CD4-positive, CD25-positive, alpha-beta regulatory T cell (primary cell): ENCODE results near the gene PERP. TPM values are rescaled to one million over a fixed set of nuclear protein-coding genes. Genes with fewer than 3 reads are reported as not detected.
"Not testable (repeated sequence)": the region's sequence is repeated elsewhere in the genome, so short reads cannot be mapped to it uniquely, and the experiment has no call there.

ENCODE experiments used
- ATAC-seq, 2 donors: fragments of 150-1000 bp; cut with Tn5 transposase; one replicate each; pipeline ENCODE4 v1.10.0; 2021; ENCODE audit warnings: low read depth in 2 of 2, moderate number of reproducible peaks in 2 of 2, moderate library complexity in 1 of 2
- DNase-seq, 3 donors: peaks; one replicate each; pipeline versions ENCODE4 v3.0.0 to v3.0.0-alpha.2; 2012 to 2022; ENCODE audit warnings: mixed read lengths in 1 of 3
- H3K27ac ChIP-seq: one replicate; pipeline ENCODE4 v1.7.0; 2013; ENCODE audit warnings: mild to moderate bottlenecking, low read length; ENCODE audit not compliant: insufficient read depth, poor library complexity, severe bottlenecking
- H3K27me3 ChIP-seq: one replicate; pipeline ENCODE4 v1.7.0; 2013; ENCODE audit warnings: low read length; ENCODE audit not compliant: control insufficient read depth, insufficient read depth
- H3K36me3 ChIP-seq: one replicate; pipeline ENCODE4 v1.7.0; 2013; ENCODE audit warnings: mild to moderate bottlenecking, low read length, moderate library complexity; ENCODE audit not compliant: control insufficient read depth, insufficient read depth
- H3K4me1 ChIP-seq: 2 replicates; pipeline ENCODE4 v1.7.0; 2013; ENCODE audit warnings: mild to moderate bottlenecking, low read length; ENCODE audit not compliant: insufficient read depth, control insufficient read depth, poor library complexity, severe bottlenecking
- H3K4me3 ChIP-seq: one replicate; pipeline ENCODE4 v1.7.0; 2013; ENCODE audit warnings: low read depth, mild to moderate bottlenecking, low read length, moderate library complexity
- H3K9me3 ChIP-seq, 2 experiments: 1 replicate in 1 of 2; 2 replicates in 1 of 2; pipeline ENCODE4 v1.7.0; 2013; ENCODE audit warnings: low read length in 2 of 2, mild to moderate bottlenecking in 1 of 2, moderate library complexity in 1 of 2; ENCODE audit not compliant: control insufficient read depth in 2 of 2
- H3K27ac Mint-ChIP-seq, 3 donors: one replicate each; pipeline ENCODE4 v1.8.0; 2020 to 2022; ENCODE audit warnings: mild to moderate bottlenecking in 3 of 3, mixed read lengths in 3 of 3, moderate library complexity in 2 of 3
- H3K27me3 Mint-ChIP-seq: one replicate; pipeline ENCODE4 v1.8.0; 2022; ENCODE audit warnings: mild to moderate bottlenecking, mixed read lengths
- H3K36me3 Mint-ChIP-seq: one replicate; pipeline ENCODE4 v1.8.0; 2020; ENCODE audit warnings: mixed read lengths
- H3K4me1 Mint-ChIP-seq, 4 donors: one replicate each; pipeline ENCODE4 v1.8.0; 2020 to 2022; ENCODE audit warnings: mixed read lengths in 4 of 4, mild to moderate bottlenecking in 1 of 4
- H3K4me3 Mint-ChIP-seq, 4 donors: one replicate each; pipeline ENCODE4 v1.8.0; 2020 to 2022; ENCODE audit warnings: mild to moderate bottlenecking in 4 of 4, mixed read lengths in 4 of 4, moderate library complexity in 3 of 4
- H3K9me3 Mint-ChIP-seq, 7 donors: one replicate each; pipeline ENCODE4 v1.8.0; 2020 to 2022; ENCODE audit warnings: mixed read lengths in 7 of 7, mild to moderate bottlenecking in 3 of 7, moderate library complexity in 2 of 7
- polyA plus RNA-seq, 4 donors: library from polyadenylated mRNA; unstranded; fragments of 300-500 nt; fragmentation: Illumina TruSeq; gene quantifications; one replicate each; pipeline ENCODE4 v1.2.3, GENCODE V29; 2021
- total RNA-seq: library from RNA; stranded (reverse); gene quantifications from one replicate; pipeline ENCODE4 v1.2.3, GENCODE V29; 2022

Gene PERP
- total and polyA plus RNA-seq, 5 donors from 2014 or later, result 2.3 to 12.4 (median 5.6) TPM

DNA sequence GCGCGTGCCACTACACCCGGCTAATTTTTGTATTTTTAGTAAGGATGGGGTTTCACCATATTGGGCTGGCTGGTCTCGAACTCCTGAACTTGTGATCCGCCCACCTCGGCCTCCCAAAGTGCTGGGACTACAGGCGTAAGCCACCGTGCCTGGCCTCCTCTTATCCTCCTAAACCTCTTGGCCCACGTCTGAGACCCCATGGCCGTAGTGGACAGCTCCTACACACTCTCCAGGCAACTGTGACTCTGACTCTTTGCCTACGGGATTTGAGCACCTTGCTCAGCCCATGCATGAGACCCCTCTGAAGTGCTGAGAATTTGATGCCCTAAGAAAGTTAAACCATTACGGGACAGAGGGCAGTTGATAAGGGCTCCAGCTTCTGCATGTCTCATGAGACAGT is 25.0 kb downstream of the PERP start:
- peaks cover 0 to 3% (median 0%) of the 10 kb centered on the region in 7 donors for H3K9me3 Mint-ChIP-seq
- H3K27ac Mint-ChIP-seq, result no peak overlapping the region
- DNase-seq, result no peak
- Histone ChIP-seq H3K4me1 (no peaks in the 10 kb centered on the region), H3K27ac (no peak overlapping the region), H3K27me3 (no peaks in the 10 kb centered on the region), H3K4me3 (no peak overlapping the region), H3K36me3 (no peaks in the 10 kb centered on the region), H3K9me3 (no peaks in the 10 kb centered on the region)
- ATAC-seq, result no peak
- H3K27me3 Mint-ChIP-seq, result peaks cover 36% of the 10 kb centered on the region
- no peak overlapping the region for H3K4me3 Mint-ChIP-seq
- no peaks in the 10 kb centered on the region for H3K4me1 Mint-ChIP-seq
- no peaks in the 10 kb centered on the region for H3K36me3 Mint-ChIP-seq

DNA sequence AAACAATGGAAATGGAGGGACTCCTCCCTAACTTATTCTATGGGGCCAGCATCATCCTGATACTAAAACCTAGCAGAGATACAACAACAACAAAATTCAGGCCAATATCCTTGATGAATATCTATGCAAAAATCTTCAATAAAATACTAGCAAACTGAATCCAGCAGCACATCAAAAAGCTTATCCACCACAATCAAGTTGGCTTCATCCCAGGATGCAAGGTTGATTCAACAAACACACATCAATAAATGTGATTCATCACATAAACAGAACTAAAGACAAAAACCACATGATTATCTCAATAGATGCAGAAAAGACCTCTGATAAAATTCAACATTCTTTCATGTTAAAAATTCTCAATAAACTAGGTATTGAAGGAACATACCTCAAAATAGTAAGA is 27.7 kb downstream of the PERP start:
- not testable (repeated sequence) for H3K9me3 ChIP-seq, H3K4me3 ChIP-seq, H3K4me1 Mint-ChIP-seq, H3K27ac Mint-ChIP-seq, H3K9me3 Mint-ChIP-seq, H3K36me3 ChIP-seq, H3K36me3 Mint-ChIP-seq, H3K27me3 ChIP-seq, DNase-seq, H3K4me1 ChIP-seq, H3K27ac ChIP-seq, ATAC-seq, H3K4me3 Mint-ChIP-seq
- H3K27me3 Mint-ChIP-seq, result peaks cover 44% of the 10 kb centered on the region

DNA sequence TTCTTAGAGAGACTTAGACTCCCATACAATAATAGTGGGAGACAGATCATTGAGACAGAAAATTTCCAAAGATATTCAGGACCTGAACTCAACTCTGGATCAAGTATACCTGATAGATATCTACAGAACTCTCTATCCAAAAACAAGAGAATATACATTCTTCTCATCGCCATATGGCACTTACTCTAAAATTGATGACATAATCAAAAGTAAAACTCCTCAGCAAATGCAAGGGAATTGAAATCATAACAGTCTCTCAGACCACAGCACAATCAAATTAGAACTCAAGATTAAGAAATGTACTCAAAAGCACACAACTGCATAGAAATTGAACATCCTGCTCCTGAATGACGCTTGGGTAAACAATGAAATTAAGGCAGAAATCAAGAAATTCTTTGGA is 28.7 kb downstream of the PERP start:
- H3K36me3 Mint-ChIP-seq, result no peaks in the 10 kb centered on the region
- no peaks in the 10 kb centered on the region for H3K9me3 ChIP-seq
- H3K27me3 Mint-ChIP-seq, result peaks cover 50% of the 10 kb centered on the region
- no peaks in the 10 kb centered on the region for H3K36me3 ChIP-seq
- no peaks in the 10 kb centered on the region for H3K27me3 ChIP-seq
- H3K9me3 Mint-ChIP-seq, result peaks cover 0 to 10% (median 2%) of the 10 kb centered on the region in 7 donors
- no peak overlapping the region for H3K27ac ChIP-seq
- no peak overlapping the region for H3K4me3 ChIP-seq
- peak overlapping the region in 1 of 4 donors; percentile 45 for H3K4me3 Mint-ChIP-seq
- ATAC-seq, result no peak
- H3K27ac Mint-ChIP-seq, result no peak overlapping the region
- H3K4me1 ChIP-seq, result no peaks in the 10 kb centered on the region
- no peak for DNase-seq
- H3K4me1 Mint-ChIP-seq, result no peaks in the 10 kb centered on the region

DNA sequence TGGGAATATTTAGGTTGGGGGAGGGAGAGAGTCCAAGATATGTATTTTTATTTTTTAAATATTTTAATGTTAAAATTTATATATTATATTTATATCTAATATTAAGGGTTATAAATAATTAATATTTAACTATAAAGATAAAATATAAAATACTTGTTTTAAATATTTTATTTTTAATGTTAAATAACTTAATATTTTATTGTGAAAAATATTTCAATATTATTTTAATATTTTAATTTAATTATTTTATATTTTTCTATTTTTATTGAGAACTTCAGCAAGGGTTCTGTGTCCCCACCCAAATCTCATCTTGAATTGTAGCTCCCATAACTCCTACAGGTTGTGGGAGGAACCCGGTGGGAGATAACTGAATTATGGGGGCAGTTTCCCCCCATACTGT is 34.0 kb downstream of the PERP start:
- no peaks in the 10 kb centered on the region for H3K36me3 ChIP-seq
- Mint-ChIP-seq H3K9me3 (peaks cover 0 to 10% (median 2%) of the 10 kb centered on the region in 7 donors), H3K36me3 (no peaks in the 10 kb centered on the region), H3K4me3 (no peak overlapping the region), H3K27ac (no peak overlapping the region), H3K4me1 (no peaks in the 10 kb centered on the region), H3K27me3 (peaks cover 26% of the 10 kb centered on the region)
- no peaks in the 10 kb centered on the region for H3K4me1 ChIP-seq
- peaks cover 4% of the 10 kb centered on the region for H3K27me3 ChIP-seq
- ATAC-seq, result no peak
- no peak overlapping the region for H3K4me3 ChIP-seq
- no peak for DNase-seq
- no peaks in the 10 kb centered on the region for H3K9me3 ChIP-seq
- no peak overlapping the region for H3K27ac ChIP-seq

DNA sequence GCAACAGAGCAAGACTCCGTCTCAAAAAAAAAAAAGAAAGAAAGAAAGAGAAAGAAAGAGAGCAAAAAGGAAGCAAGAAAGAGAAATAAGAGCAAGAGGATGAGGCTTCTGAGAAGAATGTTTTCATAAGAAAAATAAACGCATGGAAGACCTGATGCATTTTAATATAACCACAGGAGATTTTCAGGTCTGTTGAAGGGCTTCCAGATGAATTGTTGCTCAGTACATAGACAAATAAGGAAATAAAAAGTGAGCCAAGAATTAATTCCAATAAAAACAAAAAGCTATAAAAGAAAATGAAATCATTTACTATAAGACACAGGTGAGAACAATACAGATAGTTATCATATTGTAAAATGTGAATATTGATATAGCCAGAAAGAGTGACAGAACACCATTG is 43.5 kb downstream of the PERP start:
- Mint-ChIP-seq H3K4me3 (no peak overlapping the region), H3K27ac (no peak overlapping the region)
- ATAC-seq, result no peak

DNA sequence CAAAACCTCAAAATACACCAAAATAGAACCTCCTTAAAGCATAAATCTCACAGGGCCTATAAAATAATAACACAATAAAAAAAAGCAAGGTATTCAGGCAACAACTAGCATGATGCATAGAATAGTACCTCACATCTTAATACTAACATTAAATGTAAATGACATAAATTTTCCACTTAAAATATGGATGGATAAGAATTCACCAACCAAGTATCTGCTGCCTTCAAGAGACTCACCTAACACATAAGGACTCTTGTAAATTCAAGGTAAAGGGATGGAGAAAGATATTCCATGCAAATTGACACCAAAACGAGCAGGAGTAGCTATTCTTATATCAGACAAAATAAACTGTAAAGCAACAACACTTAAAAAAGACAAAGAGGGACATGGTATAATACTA is 52.2 kb downstream of the PERP start:
- ATAC-seq (no peak), DNase-seq (no peak)
- peaks cover 28% of the 10 kb centered on the region for H3K27me3 Mint-ChIP-seq
- Histone ChIP-seq H3K36me3 (no peaks in the 10 kb centered on the region), H3K4me1 (no peaks in the 10 kb centered on the region), H3K9me3 (no peaks in the 10 kb centered on the region), H3K4me3 (no peak overlapping the region), H3K27me3 (peaks cover 6% of the 10 kb centered on the region), H3K27ac (no peak overlapping the region)
- H3K27ac Mint-ChIP-seq, result no peak overlapping the region
- peaks cover 0 to 9% (median 0%) of the 10 kb centered on the region in 4 donors for H3K4me1 Mint-ChIP-seq
- H3K9me3 Mint-ChIP-seq, result peaks cover 0 to 32% (median 6%) of the 10 kb centered on the region in 7 donors
- H3K36me3 Mint-ChIP-seq, result no peaks in the 10 kb centered on the region
- H3K4me3 Mint-ChIP-seq, result no peak overlapping the region

More for the DNA sequence above, 43.5 kb downstream of the PERP start:
- peaks cover 0 to 14% (median 6%) of the 10 kb centered on the region in 4 donors for H3K4me1 Mint-ChIP-seq
- H3K36me3 Mint-ChIP-seq, result no peaks in the 10 kb centered on the region
- peaks cover 19% of the 10 kb centered on the region for H3K27me3 Mint-ChIP-seq
- Histone ChIP-seq H3K9me3 (no peaks in the 10 kb centered on the region), H3K27ac (no peak overlapping the region), H3K4me3 (no peak overlapping the region), H3K36me3 (no peaks in the 10 kb centered on the region), H3K27me3 (peaks cover 2% of the 10 kb centered on the region), H3K4me1 (no peaks in the 10 kb centered on the region)
- DNase-seq, result no peak
- peaks cover 0 to 6% (median 0%) of the 10 kb centered on the region in 7 donors for H3K9me3 Mint-ChIP-seq

DNA sequence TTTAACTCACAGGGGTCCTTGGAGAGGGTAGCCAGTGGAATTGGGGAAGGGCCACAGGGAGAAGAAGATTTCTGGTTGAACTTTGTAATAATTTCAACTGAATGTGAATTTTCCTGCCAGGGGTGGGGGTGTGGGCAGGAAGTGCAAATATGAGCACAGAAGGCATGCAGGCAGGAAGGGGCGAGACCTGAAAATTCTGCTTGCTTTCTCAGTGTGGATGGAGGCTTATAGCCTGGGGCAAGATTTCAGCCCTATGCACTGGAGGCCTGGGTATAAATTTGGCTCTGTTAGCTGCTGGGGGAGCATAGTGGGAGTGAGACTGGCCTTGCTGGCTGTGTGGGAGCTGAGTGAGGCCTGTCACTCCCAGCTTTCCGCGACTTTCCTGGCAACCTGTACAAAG is 54.4 kb downstream of the PERP start:
- no peak overlapping the region for H3K4me3 ChIP-seq
- no peaks in the 10 kb centered on the region for H3K4me1 ChIP-seq
- peak overlapping the region in 1 of 4 donors; percentile 49 for H3K4me3 Mint-ChIP-seq
- no peaks in the 10 kb centered on the region for H3K9me3 ChIP-seq
- peaks cover 0 to 32% (median 8%) of the 10 kb centered on the region in 7 donors for H3K9me3 Mint-ChIP-seq
- no peaks in the 10 kb centered on the region for H3K36me3 Mint-ChIP-seq
- peaks cover 0 to 9% (median 0%) of the 10 kb centered on the region in 4 donors for H3K4me1 Mint-ChIP-seq
- H3K27me3 ChIP-seq, result peaks cover 6% of the 10 kb centered on the region
- H3K36me3 ChIP-seq, result no peaks in the 10 kb centered on the region
- peak overlapping the region in 1 of 3 donors; percentile 33 for H3K27ac Mint-ChIP-seq
- peaks cover 16% of the 10 kb centered on the region for H3K27me3 Mint-ChIP-seq
- no peak overlapping the region for H3K27ac ChIP-seq
- ATAC-seq, result no peak
- DNase-seq, result peak in 1 of 3 donors; percentile 31

DNA sequence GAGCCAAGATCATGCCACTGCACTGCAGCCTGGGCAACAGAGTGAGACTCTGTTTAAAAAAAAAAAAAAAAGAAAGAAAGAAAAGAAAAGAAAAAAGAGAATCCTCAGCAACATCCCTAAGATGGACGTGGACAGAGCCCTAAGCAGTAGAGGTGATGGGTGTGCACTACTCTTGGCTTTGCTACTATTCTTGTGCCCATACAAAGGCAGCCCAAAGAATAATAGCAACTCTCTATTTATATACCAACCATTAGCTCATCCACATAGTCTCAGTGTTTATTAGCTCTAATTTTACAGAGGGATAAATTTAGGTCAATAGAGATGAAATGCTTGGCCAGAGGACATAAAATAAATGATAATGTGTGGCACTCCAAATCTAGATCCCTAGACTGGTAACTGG is 62.2 kb downstream of the PERP start:
- Histone ChIP-seq H3K9me3 (no peaks in the 10 kb centered on the region), H3K4me3 (no peak overlapping the region), H3K27ac (no peak overlapping the region), H3K36me3 (no peaks in the 10 kb centered on the region), H3K4me1 (no peaks in the 10 kb centered on the region), H3K27me3 (peaks cover 7% of the 10 kb centered on the region)
- no peak for DNase-seq
- H3K4me1 Mint-ChIP-seq, result no peaks in the 10 kb centered on the region
- peaks cover 10% of the 10 kb centered on the region for H3K27me3 Mint-ChIP-seq
- no peak overlapping the region for H3K27ac Mint-ChIP-seq
- no peak for ATAC-seq
- peaks cover 0 to 7% (median 2%) of the 10 kb centered on the region in 7 donors for H3K9me3 Mint-ChIP-seq
- no peak overlapping the region for H3K4me3 Mint-ChIP-seq
- H3K36me3 Mint-ChIP-seq, result no peaks in the 10 kb centered on the region
